Central memory CD4-positive, alpha-beta T cell (primary cell): Measurements from ENCODE around the gene CHRND.
"Not testable (repeated sequence)": the region's sequence is repeated elsewhere in the genome, so short reads cannot be mapped to it uniquely, and the experiment has no call there.

Source experiments
- DNase-seq: peaks from one replicate; pipeline ENCODE4 v3.0.0; 2022

The CHRND gene

DNA sequence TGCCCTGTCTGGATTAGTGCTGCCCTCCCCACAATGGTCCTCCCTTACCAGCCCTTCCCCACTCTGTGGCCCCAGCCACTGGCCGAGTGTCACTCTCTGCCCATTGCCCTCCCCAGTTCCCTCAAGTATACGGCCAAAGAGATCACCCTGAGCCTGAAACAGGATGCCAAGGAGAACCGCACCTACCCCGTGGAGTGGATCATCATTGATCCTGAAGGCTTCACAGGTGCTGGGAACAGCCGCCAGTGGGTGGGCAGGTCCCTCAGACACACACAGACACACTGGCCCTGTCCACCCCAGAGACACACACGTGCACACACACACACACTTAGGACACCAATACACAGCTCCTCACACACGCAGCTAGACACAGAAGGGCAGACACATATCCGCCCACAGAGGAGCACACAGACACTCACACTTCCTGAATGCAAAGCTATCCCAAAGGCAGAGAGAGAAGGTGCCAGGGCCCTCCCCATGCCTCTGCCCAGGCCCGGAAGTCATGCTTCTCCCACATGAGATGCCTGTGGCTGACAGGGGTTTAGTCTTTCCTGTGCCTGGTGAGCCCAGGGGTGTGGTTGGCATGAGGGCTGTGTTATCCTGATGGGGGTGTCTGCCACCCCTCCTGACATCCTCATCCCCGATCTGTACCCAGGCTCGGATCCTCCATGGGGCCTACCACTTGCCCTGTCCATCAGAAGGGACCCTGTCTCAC, 2.9 kb downstream of the CHRND start:
- DNase-seq, result no peak

DNA sequence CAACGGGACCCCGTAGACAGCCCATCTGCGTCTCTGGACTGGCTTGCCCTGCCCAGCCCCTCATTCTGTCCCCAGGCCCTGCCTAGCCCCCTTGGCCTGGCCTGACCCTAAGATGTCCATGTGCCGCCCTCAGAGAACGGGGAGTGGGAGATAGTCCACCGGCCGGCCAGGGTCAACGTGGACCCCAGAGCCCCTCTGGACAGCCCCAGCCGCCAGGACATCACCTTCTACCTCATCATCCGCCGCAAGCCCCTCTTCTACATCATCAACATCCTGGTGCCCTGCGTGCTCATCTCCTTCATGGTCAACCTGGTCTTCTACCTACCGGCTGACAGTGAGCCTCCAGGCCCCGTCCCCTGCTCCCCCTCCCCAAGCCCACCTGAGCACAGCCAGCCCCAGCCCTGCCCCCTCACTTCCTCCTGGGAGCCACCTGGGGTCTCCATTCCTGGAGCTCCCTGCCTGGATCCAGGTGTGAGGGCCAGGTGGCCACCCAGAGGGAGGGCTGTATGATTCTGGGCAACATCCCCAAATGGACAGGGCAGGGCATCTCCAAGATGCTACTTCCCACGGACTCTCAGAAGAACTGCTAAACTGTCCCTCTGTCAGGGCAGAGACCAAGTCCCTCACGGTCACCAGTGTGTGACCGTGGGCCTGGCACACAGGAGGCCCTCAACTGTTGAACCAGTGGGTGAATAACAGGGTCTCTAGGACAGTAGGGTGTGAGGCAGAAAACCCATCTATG, 4.0 kb downstream of the CHRND start:
- DNase-seq, result no peak

DNA sequence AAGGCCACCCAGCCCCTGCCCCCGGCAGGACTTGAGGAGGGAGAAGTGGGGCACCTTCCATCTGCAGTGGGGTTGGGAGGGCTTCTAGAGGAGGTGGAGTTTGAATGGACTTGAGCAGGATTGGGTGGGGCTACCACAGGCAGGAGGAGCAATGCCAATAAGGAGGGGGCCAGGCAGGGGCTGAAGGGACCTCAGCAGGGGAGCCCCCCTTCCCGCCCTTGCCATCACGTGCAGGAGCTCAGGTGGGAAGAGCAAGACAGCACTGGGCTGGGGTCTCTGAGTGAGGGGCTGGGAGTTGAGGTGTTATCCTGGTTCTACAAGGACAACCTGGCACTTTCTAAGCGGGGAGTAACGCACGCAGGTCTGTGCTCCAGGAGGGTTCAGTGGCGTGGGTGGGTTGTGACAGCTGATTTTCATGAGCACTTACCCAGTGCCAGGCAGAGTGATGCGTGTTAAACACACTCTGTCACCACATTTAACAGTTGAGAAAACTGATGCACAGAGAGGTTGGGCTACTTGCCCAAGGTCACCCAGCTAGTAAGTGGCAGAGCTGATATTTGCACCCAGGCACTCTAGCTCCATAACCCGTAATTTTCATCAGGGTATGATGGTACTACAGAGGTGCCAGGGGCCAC, 4.8 kb downstream of the CHRND start:
- no peak for DNase-seq

DNA sequence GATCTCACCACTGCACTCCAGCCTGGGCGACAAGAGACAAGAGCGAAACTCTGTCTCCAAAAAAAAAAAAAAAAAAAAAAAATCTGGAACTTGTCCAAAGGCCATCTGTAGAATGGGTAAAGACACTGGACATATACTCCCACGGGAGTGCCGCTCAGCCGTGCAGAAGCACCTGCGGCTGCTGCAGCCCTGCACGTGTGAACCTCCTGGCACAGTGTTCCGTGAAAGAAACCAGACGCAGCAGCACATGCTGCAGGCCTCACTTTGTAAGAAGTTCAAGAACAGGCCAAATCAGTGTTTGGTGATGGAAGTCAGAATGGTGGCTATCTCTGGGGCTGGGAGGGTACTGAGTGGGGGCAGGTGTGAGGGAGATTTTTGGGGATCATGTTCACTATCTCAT, 6.5 kb downstream of the CHRND start:
- DNase-seq, result no peak

DNA sequence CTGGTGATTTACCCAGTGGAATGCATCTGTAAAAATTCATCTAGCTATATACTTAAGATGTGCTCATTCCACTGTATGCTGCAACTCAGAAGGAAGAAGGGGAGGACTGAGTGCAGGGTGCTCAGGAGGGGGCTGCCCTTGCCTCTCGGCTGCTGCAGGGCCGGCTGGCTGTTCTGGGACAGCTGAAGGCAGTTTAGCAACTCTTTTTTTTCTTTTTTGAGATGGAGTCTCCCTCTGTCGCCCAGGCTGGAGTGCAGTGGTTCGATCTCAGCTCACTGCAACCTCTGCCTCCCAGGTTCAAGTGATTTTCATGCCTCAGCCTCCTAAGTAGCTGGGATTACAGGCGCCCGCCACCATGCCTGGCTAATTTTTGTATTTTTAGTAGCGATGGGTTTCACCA, 6.9 kb downstream of the CHRND start:
- DNase-seq, result not testable (repeated sequence)

DNA sequence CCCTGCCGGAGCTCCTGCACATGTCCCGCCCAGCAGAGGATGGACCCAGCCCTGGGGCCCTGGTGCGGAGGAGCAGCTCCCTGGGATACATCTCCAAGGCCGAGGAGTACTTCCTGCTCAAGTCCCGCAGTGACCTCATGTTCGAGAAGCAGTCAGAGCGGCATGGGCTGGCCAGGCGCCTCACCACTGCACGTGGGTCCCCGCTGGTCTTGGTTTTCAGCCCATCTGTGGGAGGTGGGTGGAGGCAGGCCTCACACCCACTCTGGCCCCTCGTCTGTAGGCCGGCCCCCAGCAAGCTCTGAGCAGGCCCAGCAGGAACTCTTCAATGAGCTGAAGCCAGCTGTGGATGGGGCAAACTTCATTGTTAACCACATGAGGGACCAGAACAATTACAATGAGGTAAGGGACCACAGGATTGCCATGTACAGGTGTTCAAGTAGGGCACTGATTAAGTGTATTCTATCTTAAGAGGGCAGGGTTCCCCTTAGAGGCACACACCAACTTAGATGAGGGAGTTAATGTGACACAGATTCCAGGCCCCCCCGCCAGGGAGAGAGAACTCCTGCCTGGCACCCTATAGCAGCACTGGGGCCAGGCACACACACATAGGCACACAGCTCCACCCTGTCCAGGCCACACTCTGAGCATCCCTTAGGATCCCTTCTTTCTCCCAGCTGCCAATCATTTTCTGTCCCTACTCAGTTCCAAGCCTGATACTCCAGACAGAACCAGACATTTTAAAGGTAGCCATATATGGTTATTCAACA, 8.2 kb downstream of the CHRND start:
- DNase-seq, result no peak

DNA sequence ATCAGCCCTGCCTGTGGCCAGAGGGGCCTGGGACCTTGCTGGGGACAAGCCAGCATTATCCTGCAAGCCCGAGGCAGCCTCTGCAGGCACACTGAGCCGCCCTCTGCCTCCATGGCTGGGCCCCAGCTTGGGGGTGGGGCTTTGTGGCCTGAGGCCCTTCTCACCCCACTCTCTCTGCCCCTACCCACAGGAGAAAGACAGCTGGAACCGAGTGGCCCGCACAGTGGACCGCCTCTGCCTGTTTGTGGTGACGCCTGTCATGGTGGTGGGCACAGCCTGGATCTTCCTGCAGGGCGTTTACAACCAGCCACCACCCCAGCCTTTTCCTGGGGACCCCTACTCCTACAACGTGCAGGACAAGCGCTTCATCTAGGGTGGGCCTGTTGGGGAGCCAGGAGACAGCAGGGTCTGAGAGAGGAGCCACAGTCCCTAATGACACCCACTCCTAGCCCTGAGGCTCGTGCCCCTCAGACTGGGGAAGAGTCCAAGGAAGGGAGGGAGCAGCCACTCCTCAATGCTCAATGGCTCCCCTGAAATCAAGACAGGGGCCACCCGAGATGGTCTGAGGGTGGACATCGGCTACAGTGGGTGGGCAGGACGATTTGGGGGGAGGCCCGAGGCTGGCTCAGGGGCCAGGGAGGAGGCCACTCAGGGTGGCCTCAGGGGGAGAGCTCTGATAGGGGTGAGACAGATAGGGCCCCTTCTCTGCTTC, 9.1 kb downstream of the CHRND start:
- DNase-seq, result no peak

DNA sequence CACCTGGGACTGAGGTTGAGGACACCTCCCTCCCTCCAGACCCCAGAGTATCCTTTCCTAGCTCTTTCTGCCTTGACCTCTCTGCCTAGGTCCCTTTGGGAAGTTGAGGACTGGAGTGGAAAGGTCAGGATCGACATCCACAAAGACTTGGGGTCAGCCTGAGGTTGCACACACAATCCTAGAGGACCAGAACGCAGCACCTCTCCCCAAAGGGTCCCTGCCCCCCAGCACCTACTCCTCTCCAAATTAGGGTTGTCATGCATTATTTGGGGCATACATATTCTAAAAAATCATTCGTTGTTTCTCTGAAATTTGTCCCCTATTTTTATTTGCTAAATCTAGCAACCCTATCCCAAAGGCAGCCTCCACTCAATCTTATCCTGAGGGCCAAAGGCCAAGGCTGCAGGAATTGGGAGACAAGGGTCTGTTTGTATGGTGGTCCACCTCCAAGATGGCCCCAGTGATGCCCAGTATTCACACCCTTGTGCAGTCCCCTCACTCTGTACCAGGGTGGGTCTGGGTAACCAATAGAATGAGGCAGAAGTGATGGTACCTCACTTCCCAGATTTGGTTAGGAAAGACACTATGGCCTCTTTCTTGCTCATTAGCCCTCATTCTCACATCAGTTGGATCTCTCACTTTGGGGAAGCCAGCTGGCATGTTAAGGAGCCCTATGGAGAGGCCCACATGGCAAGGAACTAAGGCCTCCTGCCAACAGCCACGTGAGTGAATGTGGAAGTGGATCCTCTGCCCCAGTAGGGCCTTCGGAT, 10.0 kb downstream of the CHRND start:
- no peak for DNase-seq

DNA sequence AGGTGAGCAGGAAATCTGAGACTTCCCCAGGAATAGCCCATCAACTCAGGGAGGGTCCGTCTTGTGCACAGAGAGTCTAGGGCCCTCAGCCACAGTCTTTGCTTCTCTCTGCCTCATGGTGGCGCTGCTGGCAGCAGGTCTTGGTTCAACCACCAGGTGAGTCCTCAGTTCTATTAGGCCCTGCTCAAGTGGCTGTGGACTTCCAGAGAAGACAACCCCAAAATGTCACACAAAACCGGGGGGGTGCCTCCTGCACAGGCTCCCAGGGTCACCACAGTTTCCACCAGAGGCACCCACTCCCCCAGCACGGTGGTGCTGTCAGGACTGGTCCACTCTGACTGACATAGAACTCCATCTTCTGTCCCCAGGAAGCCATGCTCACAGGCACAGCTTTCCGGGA, 11.1 kb downstream of the CHRND start:
- DNase-seq, result no peak

DNA sequence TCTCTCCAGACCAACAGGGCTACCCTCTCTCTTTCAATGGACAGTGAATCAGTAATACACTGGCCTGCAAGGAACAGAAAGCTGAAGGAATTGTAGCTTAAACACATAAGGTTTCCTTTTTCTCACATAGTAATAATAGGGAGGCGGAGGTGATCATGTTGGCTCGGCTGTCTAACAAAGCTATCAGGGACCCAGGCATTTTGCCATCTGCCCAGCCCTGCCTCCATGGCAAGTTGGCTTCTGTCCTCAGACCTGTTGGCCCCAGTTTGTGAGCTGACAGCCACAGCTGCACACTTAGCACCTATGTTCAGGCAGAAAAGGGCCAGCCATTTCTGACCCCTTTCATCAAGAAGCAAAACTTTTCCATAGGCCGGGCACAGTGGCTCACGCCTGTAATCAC, 11.5 kb downstream of the CHRND start:
- no peak for DNase-seq

DNA sequence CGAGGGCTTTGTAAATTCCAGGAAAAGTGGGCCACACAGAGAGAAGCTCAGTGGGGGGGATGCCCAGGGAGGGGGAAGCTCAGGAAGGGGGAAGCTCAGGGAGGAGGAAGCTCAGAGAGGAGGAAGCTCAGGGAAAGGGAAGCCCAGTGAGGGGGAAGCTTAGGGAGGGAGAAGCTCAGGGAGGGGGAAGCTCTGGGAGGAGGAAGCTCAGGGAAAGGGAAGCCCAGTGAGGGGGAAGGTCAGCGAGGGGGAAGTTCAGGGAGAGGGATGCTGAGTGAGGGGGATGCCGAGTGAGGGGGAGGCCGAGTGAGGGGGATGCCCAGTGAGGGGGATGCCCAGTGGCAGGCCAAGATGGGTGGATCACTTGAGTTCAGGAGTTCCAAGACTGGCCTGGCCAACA, 12.7 kb downstream of the CHRND start:
- no peak for DNase-seq

DNA sequence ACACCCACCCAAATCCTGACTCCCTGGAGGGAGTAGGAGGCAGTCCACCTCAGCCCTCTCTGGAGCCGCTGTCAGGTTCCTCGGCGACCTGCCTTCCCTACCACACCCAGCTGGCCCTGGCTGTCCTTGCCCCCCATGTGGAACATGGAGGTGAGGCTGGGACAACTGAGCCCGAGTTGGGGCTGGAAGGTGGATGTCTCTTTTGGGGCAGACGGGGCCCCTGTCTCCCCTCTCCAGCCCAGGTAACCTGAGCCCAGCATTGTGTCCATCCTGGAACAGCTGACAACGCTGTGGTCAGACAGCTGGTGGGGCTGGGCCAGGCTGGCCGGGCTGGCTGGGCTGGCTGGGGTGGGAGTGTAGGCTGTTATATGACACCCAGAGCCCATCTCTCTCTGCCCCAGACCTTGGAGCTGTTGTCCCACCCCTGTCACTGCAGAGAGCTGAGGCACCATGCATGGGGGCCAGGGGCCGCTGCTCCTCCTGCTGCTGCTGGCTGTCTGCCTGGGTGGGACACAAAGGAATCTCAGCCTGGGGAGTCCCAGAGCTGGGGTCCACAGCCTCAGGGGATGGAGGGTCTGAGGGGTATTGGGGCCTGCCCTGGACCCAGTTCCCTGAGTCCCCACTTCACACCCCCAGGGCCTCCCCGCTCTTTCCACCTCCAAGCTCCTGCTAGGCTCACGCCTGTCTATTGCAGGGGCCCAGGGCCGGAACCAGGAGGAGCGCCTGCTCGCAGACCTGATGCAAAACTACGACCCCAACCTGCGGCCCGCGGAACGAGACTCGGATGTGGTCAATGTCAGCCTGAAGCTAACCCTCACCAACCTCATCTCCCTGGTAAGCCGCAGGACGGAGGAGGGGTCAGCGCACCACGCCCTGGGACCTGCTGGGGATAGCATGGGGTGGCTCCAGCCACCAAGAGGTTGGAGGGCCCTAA, 13.6 kb downstream of the CHRND start, which contains the start of gene CHRNG:
Gene CHRNG (plus strand): TSS at position 395 of the 934 bp plus-strand sequence. CDS start 56 bp downstream, at position 451.
- DNase-seq, result no peak

DNA sequence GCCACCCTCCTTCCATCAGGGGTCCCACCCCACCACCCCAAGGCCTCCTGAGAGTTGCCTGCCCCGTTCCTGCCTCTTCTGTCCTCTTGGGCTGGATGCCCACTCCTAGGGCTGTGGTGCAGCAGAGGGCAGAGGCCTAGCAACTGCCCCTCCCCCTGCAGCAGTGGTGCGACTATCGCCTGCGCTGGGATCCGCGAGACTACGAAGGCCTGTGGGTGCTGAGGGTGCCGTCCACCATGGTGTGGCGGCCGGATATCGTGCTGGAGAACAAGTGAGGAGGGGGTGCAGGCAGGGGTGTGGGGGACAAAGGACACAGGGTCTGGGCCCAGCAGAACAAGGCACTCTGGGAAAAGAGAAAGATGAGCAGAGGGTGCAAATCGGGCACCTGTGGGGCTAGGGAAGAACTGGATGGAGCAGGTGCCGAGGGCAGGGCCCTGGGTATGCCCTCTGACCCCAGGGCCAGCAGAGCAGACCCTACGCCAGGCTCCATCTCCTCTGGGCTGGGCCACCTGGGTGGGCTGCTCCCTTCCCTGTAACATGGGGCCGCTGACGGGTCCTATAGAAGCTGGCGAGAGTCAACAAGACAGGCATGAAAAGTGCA, 14.6 kb downstream of the CHRND start:
- no peak for DNase-seq

DNA sequence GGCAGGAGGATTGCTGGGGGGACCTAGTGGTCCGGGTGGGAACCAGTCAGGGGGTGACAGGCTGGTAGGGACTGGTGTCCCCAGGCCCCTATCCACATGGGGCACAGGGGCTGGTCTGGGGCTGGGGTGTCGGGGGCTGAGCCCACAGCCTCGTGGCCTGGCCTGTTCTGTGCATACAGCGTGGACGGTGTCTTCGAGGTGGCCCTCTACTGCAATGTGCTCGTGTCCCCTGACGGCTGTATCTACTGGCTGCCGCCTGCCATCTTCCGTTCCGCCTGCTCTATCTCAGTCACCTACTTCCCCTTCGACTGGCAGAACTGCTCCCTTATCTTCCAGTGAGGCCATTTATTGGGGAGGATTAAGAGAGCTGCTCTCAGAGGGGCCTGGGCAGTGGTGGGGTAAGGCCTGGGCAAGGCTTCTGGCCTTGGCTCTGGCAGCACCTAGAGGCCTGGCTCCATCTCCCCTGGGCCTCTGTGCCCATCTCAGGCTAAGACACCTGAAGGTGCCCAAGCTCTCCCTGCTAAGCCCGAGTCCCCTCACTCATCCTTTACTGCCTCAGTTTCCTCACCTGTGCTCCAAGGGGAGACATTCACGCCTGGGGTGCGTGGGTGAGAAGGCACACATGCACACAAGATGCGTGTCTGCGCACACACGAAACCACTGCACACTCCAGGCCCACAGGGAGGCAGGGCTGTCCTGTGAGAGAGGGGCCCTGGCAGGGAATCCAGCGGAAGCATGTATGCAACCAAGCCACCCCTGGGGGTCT, 15.4 kb downstream of the CHRND start:
- DNase-seq, result no peak

DNA sequence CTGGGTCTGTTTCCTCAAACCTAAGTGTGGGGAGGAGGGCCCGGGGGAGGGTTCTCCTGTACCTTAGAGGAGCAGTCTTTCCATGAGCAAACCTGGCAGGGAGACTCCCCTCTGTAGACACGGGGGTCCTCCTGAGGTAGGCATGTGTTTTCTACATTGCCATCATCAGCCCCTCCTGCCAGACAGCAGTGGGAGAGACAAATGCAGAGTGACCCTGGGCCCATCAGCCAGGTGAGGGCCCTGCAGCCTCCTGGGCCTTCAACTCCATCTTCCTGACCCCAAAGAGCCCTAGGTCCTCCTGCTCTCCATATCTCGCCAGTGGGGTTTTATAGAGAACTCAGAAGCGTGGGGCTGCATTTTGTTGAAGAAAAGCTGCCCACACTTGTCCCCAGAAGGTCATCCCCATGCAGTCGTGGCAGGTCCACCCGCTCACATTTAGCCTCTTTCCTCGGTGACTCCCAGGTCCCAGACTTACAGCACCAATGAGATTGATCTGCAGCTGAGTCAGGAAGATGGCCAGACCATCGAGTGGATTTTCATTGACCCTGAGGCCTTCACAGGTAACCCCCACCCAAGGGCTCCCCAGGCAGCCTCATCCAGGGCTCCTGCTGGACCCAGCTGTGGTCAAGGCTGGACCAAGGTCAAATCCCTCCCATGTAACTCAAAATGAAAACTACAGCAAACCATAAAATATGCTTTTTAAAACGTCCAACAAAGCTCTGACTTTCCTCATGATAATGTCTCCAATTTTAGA, 16.2 kb downstream of the CHRND start:
- no peak for DNase-seq

DNA sequence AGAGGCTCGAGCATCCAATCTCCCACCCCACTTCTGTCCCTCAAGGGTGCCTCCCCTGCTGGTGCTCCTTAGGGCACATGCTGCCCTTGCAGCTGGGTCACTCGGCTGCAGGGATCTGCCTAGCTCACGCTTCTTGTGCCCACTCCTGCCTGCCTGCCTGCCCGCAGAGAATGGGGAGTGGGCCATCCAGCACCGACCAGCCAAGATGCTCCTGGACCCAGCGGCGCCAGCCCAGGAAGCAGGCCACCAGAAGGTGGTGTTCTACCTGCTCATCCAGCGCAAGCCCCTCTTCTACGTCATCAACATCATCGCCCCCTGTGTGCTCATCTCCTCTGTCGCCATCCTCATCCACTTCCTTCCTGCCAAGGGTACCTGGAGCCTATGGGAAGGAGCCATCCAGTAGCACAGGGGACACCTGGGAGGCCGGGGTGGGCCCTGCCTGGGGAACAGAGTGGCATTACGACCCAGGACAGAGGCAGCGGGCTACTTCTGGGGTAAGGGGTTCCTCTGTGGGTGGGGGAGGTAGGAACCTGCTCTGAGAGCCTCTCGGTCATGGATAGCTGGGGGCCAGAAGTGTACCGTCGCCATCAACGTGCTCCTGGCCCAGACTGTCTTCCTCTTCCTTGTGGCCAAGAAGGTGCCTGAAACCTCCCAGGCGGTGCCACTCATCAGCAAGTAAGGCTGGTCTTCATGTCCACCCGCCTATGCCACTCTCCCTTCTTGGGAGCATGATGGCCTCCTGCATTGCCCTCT, 16.9 kb downstream of the CHRND start:
- no peak for DNase-seq

DNA sequence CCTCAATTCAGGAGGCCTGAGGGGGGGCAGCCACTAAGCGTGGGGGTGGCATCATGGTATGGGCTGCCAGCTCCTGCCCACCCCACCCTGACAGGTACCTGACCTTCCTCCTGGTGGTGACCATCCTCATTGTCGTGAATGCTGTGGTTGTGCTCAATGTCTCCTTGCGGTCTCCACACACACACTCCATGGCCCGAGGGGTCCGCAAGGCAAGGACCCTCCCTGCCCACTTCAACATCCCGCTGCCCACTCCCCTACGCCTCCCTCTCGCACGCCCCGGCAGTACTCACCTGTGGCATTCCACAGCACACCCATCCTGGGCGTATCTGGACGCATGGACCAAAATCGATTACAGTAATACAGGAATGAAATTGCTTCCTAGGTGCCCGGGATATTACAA, 17.5 kb downstream of the CHRND start:
- no peak for DNase-seq
